CD4-positive, alpha-beta T cell treated with Interleukin-17A for 4 hours (primary cell): Measurements from ENCODE around the gene MRM2.
A peak's percentile ranks its signal among the peaks of the same experiment; 100 is the strongest.
"Not testable (repeated sequence)": the region's sequence is repeated elsewhere in the genome, so short reads cannot be mapped to it uniquely, and the experiment has no call there.

ENCODE experiments used
- DNase-seq: peaks from one replicate; pipeline ENCODE4 v3.0.0-alpha.2; 2020; ENCODE audit warnings: mixed read lengths

The MRM2 gene

GRCh38 chr7:2241580-2242540 lies at the start of gene MRM2, which contains the start of gene NUDT1:
TSS of gene MRM2 (minus strand) at chr7:2242205. CDS start at chr7:2242169, 36 bp downstream.
TSS of gene NUDT1 (plus strand) at chr7:2242226. CDS start at chr7:2244575, 2,349 bp downstream.
- DNase-seq: peak; percentile 79

GRCh38 chr7:2290877-2291276 lies 48.9 kb upstream of the MRM2 start:
- no peak for DNase-seq

- no peak for DNase-seq
Observed at GRCh38 chr7:2289621-2290020, 47.6 kb upstream of the MRM2 start.

- DNase-seq: no peak
Observed at GRCh38 chr7:2289111-2289586, 47.1 kb upstream of the MRM2 start.

- no peak for DNase-seq
Observed at GRCh38 chr7:2288503-2288902, 46.5 kb upstream of the MRM2 start.

- DNase-seq: no peak
Observed at GRCh38 chr7:2287745-2288144, 45.7 kb upstream of the MRM2 start.

- no peak for DNase-seq
Observed at GRCh38 chr7:2283074-2283473, 41.1 kb upstream of the MRM2 start.

- no peak for DNase-seq
Observed at GRCh38 chr7:2282185-2282751, 40.3 kb upstream of the MRM2 start.

GRCh38 chr7:2281541-2281940 lies 39.5 kb upstream of the MRM2 start:
- no peak for DNase-seq

- DNase-seq: no peak
Observed at GRCh38 chr7:2280424-2280823, 38.4 kb upstream of the MRM2 start.

GRCh38 chr7:2279896-2280295 lies 37.9 kb upstream of the MRM2 start:
- DNase-seq: no peak

- DNase-seq: no peak
Observed at GRCh38 chr7:2278026-2278425, 36.0 kb upstream of the MRM2 start.

GRCh38 chr7:2276107-2276506 lies 34.1 kb upstream of the MRM2 start:
- DNase-seq: no peak

GRCh38 chr7:2275101-2275500 lies 33.1 kb upstream of the MRM2 start:
- DNase-seq: no peak

- DNase-seq: no peak
Observed at GRCh38 chr7:2274666-2275065, 32.7 kb upstream of the MRM2 start.

GRCh38 chr7:2273866-2274265 lies 31.9 kb upstream of the MRM2 start:
- no peak for DNase-seq

- no peak for DNase-seq
Observed at GRCh38 chr7:2272031-2272430, 30.0 kb upstream of the MRM2 start.

- no peak for DNase-seq
Observed at GRCh38 chr7:2271273-2272026, 29.4 kb upstream of the MRM2 start.

GRCh38 chr7:2270495-2270894 lies 28.5 kb upstream of the MRM2 start:
- DNase-seq: no peak

GRCh38 chr7:2269991-2270460 lies 28.0 kb upstream of the MRM2 start:
- no peak for DNase-seq

GRCh38 chr7:2269089-2269990 lies 27.3 kb upstream of the MRM2 start:
- not testable (repeated sequence) for DNase-seq

GRCh38 chr7:2266911-2267310 lies 24.9 kb upstream of the MRM2 start:
- no peak for DNase-seq
